OCI-LY7 (cell line): ENCODE data around the gene ROPN1L. TPM values are rescaled to one million over a fixed set of nuclear protein-coding genes. Genes with fewer than 3 reads are reported as not detected.

ENCODE experiments used
- BruUV-seq: library from RNA; stranded (reverse); fragments of 400-500 nt; replicated peaks from 2 replicates; lab custom pipeline; 2021; lab: Mats Ljungman, UMichigan
- CTCF ChIA-PET: fragments of 300-600 bp; sonication (Branson Sonifier 250); formaldehyde crosslinking; loops from one replicate; lab custom pipeline; 2022; ENCODE audit warnings: antibody characterized with exemption; ENCODE audit not compliant: unreplicated experiment; lab: Charles Lee
- POLR2A ChIA-PET: fragments of 300-600 bp; sonication (Branson Sonifier 250); formaldehyde crosslinking; loops from one replicate; lab custom pipeline; 2022; ENCODE audit warnings: antibody characterized with exemption; lab: Charles Lee
- DNase-seq: peaks from one replicate; pipeline ENCODE4 v3.0.0-alpha.2; 2015; ENCODE audit warnings: low spot score
- H2AFZ ChIP-seq: fragments of 200-600 bp; sonication (generic), shearing (Covaris generic); 2 replicates; pipeline ENCODE4 v1.6.1; 2014; ENCODE audit warnings: mild to moderate bottlenecking, antibody characterized with exemption, low read length, moderate library complexity
- H3K27ac ChIP-seq: fragments of 200-600 bp; sonication (generic); 2 replicates; pipeline ENCODE4 v1.5.1; 2014; ENCODE audit warnings: mixed run types, low read depth, mild to moderate bottlenecking, moderate library complexity, low read length, inconsistent platforms; ENCODE audit not compliant: poor library complexity, severe bottlenecking
- H3K36me3 ChIP-seq: fragments of 200-600 bp; sonication (generic); 2 replicates; pipeline ENCODE4 v1.6.1; 2014; ENCODE audit warnings: mild to moderate bottlenecking, antibody characterized with exemption, low read length, moderate library complexity, mixed read lengths; ENCODE audit not compliant: insufficient read depth
- H3K4me1 ChIP-seq: fragments of 200-600 bp; sonication (generic); 2 replicates; pipeline ENCODE4 v1.5.1; 2014; ENCODE audit warnings: mild to moderate bottlenecking, low read length; ENCODE audit not compliant: insufficient read depth, poor library complexity, severe bottlenecking
- H3K4me2 ChIP-seq: fragments of 200-600 bp; sonication (generic); 2 replicates; pipeline ENCODE4 v1.6.1; 2014; ENCODE audit warnings: mild to moderate bottlenecking, low read length
- H3K4me3 ChIP-seq: fragments of 200-600 bp; sonication (generic); 2 replicates; pipeline ENCODE4 v1.5.1; 2014; ENCODE audit warnings: mild to moderate bottlenecking, low read depth, low read length; ENCODE audit not compliant: poor library complexity, severe bottlenecking
- H3K79me2 ChIP-seq: fragments of 200-600 bp; sonication (generic); 2 replicates; pipeline ENCODE4 v1.6.1; 2016; ENCODE audit warnings: low read depth, mild to moderate bottlenecking, low read length, moderate library complexity, mixed read lengths; ENCODE audit not compliant: insufficient read depth
- H3K9me2 ChIP-seq: fragments of 200-600 bp; sonication (generic); 2 replicates; pipeline ENCODE4 v1.6.1; 2016; ENCODE audit warnings: mild to moderate bottlenecking, low read length, mixed read lengths; ENCODE audit not compliant: insufficient read depth
- H3K9me3 ChIP-seq: fragments of 200-600 bp; sonication (generic); 2 replicates; pipeline ENCODE4 v1.6.1; 2014; ENCODE audit warnings: mild to moderate bottlenecking, mixed run types, low read length, mixed read lengths
- H4K20me1 ChIP-seq: fragments of 200-600 bp; sonication (generic); 2 replicates; pipeline ENCODE4 v1.6.1; 2014; ENCODE audit warnings: mild to moderate bottlenecking, antibody characterized with exemption, low read length, moderate library complexity, mixed read lengths; ENCODE audit not compliant: insufficient read depth
- EZH2phosphoT487 ChIP-seq: fragments of 200-600 bp; sonication (generic); IDR thresholded peaks from 2 replicates; pipeline ENCODE4 v1.6.1; 2018; ENCODE audit warnings: low read depth, borderline replicate concordance, mild to moderate bottlenecking, mixed run types, antibody characterized with exemption, low read length, moderate library complexity, mixed read lengths
- intact Hi-C: fragments of 100-400 bp; cut with micrococcal nuclease; formaldehyde crosslinking; loops from one replicate; pipeline ENCODE4 v1.10.0; 2022; ENCODE audit not compliant: unreplicated experiment
- total RNA-seq, 2 experiments: library from RNA; depleted of rRNA in 1 of 2; stranded (reverse); fragments of >200 nt in 1 of 2; shearing (Covaris generic) in 1 of 2; gene quantifications; 2 replicates each; pipeline ENCODE4 v1.2.3, GENCODE V29; 2014 to 2022
- TF ChIP-seq, protein P1 (sequence below): fragments of 200-600 bp; sonication (generic); conservative IDR thresholded peaks from 2 replicates; pipeline ENCODE4 v1.5.1; 2014; ENCODE audit warnings: mild to moderate bottlenecking, antibody characterized with exemption, low read length, moderate library complexity, mixed read lengths

The ROPN1L gene
- total RNA-seq, 2 experiments from 2014 or later = 0.35 to 0.36 TPM

DNA sequence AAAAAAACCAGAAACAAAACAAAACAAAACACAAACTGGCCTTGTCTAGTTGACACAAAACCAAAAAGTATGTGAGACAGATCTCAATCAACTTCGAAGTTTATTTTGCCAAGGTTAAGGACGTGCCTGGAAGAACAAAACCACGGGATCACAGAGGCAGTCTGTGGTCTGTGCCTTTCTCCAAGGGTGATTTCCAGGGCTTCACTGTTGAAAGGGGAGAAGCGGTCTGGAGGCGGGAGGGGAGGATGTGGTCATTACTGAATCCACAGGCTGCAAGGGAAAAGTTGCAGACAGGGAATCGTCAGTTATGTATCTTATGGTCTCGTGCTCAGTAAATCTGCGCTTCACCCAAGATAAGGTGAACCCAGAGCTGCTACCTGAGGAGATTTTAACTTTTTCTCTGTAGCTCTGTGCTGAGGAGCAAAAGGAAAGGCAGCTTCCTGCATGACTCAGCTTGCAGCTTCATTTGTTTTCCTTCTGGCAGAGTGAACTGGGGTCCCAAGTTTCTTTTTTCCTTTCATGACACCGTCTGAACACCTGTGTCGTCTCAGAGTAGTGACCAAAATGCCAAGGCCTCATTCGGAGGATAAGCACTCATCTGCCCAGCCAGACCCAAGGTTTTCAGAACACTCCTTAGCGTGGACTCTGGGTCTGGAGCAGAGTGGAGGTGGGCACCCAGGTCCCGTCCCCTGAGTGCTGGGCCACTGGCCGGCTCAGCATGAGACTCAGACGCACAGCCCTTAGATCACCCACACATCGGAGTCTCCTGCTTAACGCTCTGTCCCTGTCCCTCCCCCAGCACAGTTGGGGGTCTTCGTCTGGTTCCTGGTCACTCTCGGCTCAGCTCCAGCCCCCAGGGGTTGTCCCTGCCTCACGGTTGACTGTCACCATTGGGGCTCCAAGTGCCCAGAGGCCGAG is 25.9 kb downstream of the ROPN1L start:
- no peaks in the 10 kb centered on the region for H3K9me2 ChIP-seq
- no peak overlapping the region for H3K4me3 ChIP-seq
- CTCF ChIA-PET = no interaction called here
- POLR2A ChIA-PET = interaction anchor here (0.6 to 1.0 kb wide), 2 partner anchors 127 to 302 kb away, joined by 3 read pairs; no protein-coding TSS in a partner anchor
- no peak for TF ChIP-seq EZH2phosphoT487
- TF ChIP-seq, protein P1, sequence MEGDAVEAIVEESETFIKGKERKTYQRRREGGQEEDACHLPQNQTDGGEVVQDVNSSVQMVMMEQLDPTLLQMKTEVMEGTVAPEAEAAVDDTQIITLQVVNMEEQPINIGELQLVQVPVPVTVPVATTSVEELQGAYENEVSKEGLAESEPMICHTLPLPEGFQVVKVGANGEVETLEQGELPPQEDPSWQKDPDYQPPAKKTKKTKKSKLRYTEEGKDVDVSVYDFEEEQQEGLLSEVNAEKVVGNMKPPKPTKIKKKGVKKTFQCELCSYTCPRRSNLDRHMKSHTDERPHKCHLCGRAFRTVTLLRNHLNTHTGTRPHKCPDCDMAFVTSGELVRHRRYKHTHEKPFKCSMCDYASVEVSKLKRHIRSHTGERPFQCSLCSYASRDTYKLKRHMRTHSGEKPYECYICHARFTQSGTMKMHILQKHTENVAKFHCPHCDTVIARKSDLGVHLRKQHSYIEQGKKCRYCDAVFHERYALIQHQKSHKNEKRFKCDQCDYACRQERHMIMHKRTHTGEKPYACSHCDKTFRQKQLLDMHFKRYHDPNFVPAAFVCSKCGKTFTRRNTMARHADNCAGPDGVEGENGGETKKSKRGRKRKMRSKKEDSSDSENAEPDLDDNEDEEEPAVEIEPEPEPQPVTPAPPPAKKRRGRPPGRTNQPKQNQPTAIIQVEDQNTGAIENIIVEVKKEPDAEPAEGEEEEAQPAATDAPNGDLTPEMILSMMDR = no peak
- H3K79me2 ChIP-seq = no peaks in the 10 kb centered on the region
- no peak for DNase-seq
- no peaks in the 10 kb centered on the region for H3K36me3 ChIP-seq
- H4K20me1 ChIP-seq = no peaks in the 10 kb centered on the region
- BruUV-seq = no TSS peak
- H3K4me2 ChIP-seq = no peak overlapping the region
- H3K4me1 ChIP-seq = peaks cover 3% of the 10 kb centered on the region
- intact Hi-C loops = no loop called here
- no peak overlapping the region for H3K27ac ChIP-seq
- no peaks in the 10 kb centered on the region for H3K9me3 ChIP-seq
- no peak overlapping the region for H2AFZ ChIP-seq

DNA sequence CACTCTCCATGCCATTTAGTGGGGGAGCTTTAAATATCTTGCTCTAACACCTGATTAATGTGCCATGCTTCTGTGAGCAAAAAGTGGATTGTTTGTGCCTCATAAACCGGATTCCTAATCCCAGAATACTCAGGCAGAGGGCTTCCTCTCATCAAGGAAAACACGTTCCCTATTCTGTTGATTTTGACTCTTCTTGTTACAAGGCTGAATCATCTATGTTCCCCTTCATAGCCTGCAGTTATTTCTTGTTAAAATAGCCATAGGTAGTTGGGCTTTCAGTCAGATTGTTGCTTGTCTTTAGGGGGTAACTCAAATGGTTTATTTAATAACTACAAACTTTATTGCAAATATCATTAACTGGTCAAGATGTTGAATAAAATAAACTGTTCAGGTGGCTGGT is 26.6 kb downstream of the ROPN1L start:
- no peak for DNase-seq
- TF ChIP-seq, protein P1 = no peak
- TF ChIP-seq EZH2phosphoT487 = no peak
- Histone ChIP-seq H3K4me1 (peaks cover 3% of the 10 kb centered on the region), H3K27ac (no peak overlapping the region), H4K20me1 (no peaks in the 10 kb centered on the region), H3K36me3 (no peaks in the 10 kb centered on the region), H3K79me2 (no peaks in the 10 kb centered on the region), H3K9me3 (no peaks in the 10 kb centered on the region), H3K4me2 (no peak overlapping the region), H3K4me3 (no peak overlapping the region), H2AFZ (no peak overlapping the region), H3K9me2 (no peaks in the 10 kb centered on the region)
- no TSS peak for BruUV-seq
- POLR2A ChIA-PET = no interaction called here
- CTCF ChIA-PET = no interaction called here
- intact Hi-C loops = no loop called here
